MM.1S (cell line): Measurements from ENCODE around the gene DNAJC18.

ENCODE experiments used
- DNase-seq: peaks from one replicate; pipeline ENCODE4 v3.0.0-alpha.2; 2015
- H2AFZ ChIP-seq: fragments of 300-600 bp; sonication (generic); 2 replicates; pipeline ENCODE4 v1.6.0; 2016; ENCODE audit warnings: antibody characterized with exemption, low read length
- H3F3A ChIP-seq: fragments of 300-600 bp; sonication (generic); 2 replicates; pipeline ENCODE4 v1.6.1; 2016; ENCODE audit warnings: mild to moderate bottlenecking, antibody characterized with exemption, low read length, moderate library complexity, mixed read lengths; ENCODE audit not compliant: insufficient read depth
- H3K27ac ChIP-seq: fragments of 300-600 bp; sonication (generic); 2 replicates; pipeline ENCODE4 v1.5.1; 2016; ENCODE audit warnings: mild to moderate bottlenecking, low read length
- H3K27me3 ChIP-seq: fragments of 300-600 bp; sonication (generic); replicated peaks from 2 replicates; pipeline ENCODE4 v1.6.0; 2016; ENCODE audit warnings: low read length; ENCODE audit not compliant: insufficient read depth
- H3K36me3 ChIP-seq: fragments of 300-600 bp; sonication (generic); replicated peaks from 2 replicates; pipeline ENCODE4 v1.6.1; 2016; ENCODE audit warnings: mild to moderate bottlenecking, low read length, mixed read lengths; ENCODE audit not compliant: insufficient read depth
- H3K4me1 ChIP-seq: fragments of 300-600 bp; sonication (generic); 2 replicates; pipeline ENCODE4 v1.6.1; 2016; ENCODE audit warnings: low read length, mixed read lengths
- H3K4me2 ChIP-seq: fragments of 300-600 bp; sonication (generic); 2 replicates; pipeline ENCODE4 v1.6.0; 2016; ENCODE audit warnings: low read depth, low read length
- H3K4me3 ChIP-seq: fragments of 300-600 bp; sonication (generic); 2 replicates; pipeline ENCODE4 v1.5.1; 2016; ENCODE audit warnings: low read length, mixed read lengths
- H3K79me2 ChIP-seq: fragments of 300-600 bp; sonication (generic); 2 replicates; pipeline ENCODE4 v1.6.1; 2016; ENCODE audit warnings: mixed run types, low read length, mixed read lengths
- H3K9ac ChIP-seq: fragments of 300-600 bp; sonication (generic); 2 replicates; pipeline ENCODE4 v1.6.1; 2016; ENCODE audit warnings: low read length, mixed read lengths
- H3K9me2 ChIP-seq: fragments of 300-600 bp; sonication (generic); replicated peaks from 2 replicates; pipeline ENCODE4 v1.6.1; 2016; ENCODE audit warnings: mild to moderate bottlenecking, low read length, mixed read lengths; ENCODE audit not compliant: insufficient read depth
- H3K9me3 ChIP-seq: fragments of 300-600 bp; sonication (generic); replicated peaks from 2 replicates; pipeline ENCODE4 v1.6.1; 2016; ENCODE audit warnings: mild to moderate bottlenecking, low read length, mixed read lengths; ENCODE audit not compliant: insufficient read depth
- H4K20me1 ChIP-seq: fragments of 300-600 bp; sonication (generic); 2 replicates; pipeline ENCODE4 v1.6.1; 2016; ENCODE audit warnings: mild to moderate bottlenecking, low read length, moderate library complexity, mixed read lengths; ENCODE audit not compliant: insufficient read depth
- CTCF ChIP-seq: fragments of 300-600 bp; sonication (generic); IDR thresholded peaks from 2 replicates; pipeline ENCODE4 v1.5.1; 2016; ENCODE audit warnings: antibody characterized with exemption, low read length, mixed read lengths
- EZH2 ChIP-seq: fragments of 300-600 bp; sonication (generic); optimal IDR thresholded peaks from 2 replicates; pipeline ENCODE3; 2017; ENCODE audit warnings: low read depth, mild to moderate bottlenecking, antibody characterized with exemption, low read length, mixed read lengths
- EZH2phosphoT487 ChIP-seq: fragments of 300-600 bp; sonication (generic); IDR thresholded peaks from 2 replicates; pipeline ENCODE4 v1.6.1; 2018; ENCODE audit warnings: antibody characterized with exemption, low read length

DNAJC18 gene

DNA sequence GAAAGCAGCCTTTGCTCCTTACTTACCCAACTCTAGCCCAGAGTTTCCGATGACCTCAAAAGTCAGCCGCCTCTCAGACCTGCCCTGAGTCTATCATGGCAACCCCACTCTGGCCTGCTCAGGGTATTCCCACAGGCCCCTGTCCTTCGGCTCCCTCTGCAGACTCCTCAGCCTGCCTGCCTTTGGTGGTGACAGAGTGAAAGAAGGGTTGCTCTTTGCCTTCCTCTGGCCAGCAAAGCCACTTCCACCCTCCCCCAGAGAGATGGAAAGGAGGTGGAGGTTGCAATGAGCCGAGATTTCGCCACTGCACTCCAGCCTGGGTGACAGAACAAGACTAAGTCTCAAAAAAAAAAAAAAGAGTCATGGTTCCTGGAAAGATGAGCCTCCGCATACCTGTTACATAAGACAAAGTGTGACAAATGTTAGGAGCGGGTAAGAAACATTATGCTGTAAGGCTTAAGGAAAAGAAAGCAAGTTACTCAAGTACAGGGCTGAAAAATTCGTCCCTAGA is 29.2 kb upstream of the DNAJC18 start:
- no peak overlapping the region for H3K4me3 ChIP-seq
- no peaks in the 10 kb centered on the region for H3K79me2 ChIP-seq
- H3F3A ChIP-seq: no peaks in the 10 kb centered on the region
- H3K4me1 ChIP-seq: no peaks in the 10 kb centered on the region
- H3K9me3 ChIP-seq: no peaks in the 10 kb centered on the region
- H3K27ac ChIP-seq: no peak overlapping the region
- no peaks in the 10 kb centered on the region for H3K27me3 ChIP-seq
- no peak for DNase-seq
- TF ChIP-seq EZH2 (no peak), CTCF (no peak), EZH2phosphoT487 (no peak)
- no peaks in the 10 kb centered on the region for H3K9me2 ChIP-seq
- H3K4me2 ChIP-seq: no peak overlapping the region
- no peak overlapping the region for H3K9ac ChIP-seq
- no peaks in the 10 kb centered on the region for H3K36me3 ChIP-seq
- no peak overlapping the region for H2AFZ ChIP-seq
- no peaks in the 10 kb centered on the region for H4K20me1 ChIP-seq

- Histone ChIP-seq H3K9me3 (no peaks in the 10 kb centered on the region), H4K20me1 (no peaks in the 10 kb centered on the region), H3K36me3 (no peaks in the 10 kb centered on the region), H3F3A (no peaks in the 10 kb centered on the region), H3K27ac (no peak within 1 kb of the TSS), H3K9ac (no peak within 1 kb of the TSS), H3K27me3 (no peaks in the 10 kb centered on the region), H3K4me3 (no peak within 1 kb of the TSS), H3K79me2 (no peaks in the 10 kb centered on the region), H3K4me2 (no peak within 1 kb of the TSS), H3K9me2 (no peaks in the 10 kb centered on the region), H3K4me1 (no peaks in the 10 kb centered on the region), H2AFZ (no peak within 1 kb of the TSS)
- no peak for DNase-seq
- no peak for TF ChIP-seq EZH2phosphoT487
- no peak for TF ChIP-seq EZH2
- TF ChIP-seq CTCF: no peak
Observed at GRCh38 chr5:139462586-139463276, 23.4 kb upstream of the DNAJC18 start, which contains the start of gene ECSCR. TSS of gene ECSCR (minus strand) at chr5:139462743. CDS start at chr5:139462670, 73 bp downstream.

- no peak overlapping the region for H3K9ac ChIP-seq
- no peaks in the 10 kb centered on the region for H4K20me1 ChIP-seq
- no peaks in the 10 kb centered on the region for H3F3A ChIP-seq
- no peaks in the 10 kb centered on the region for H3K4me1 ChIP-seq
- DNase-seq: no peak
- no peak overlapping the region for H3K4me2 ChIP-seq
- no peak overlapping the region for H2AFZ ChIP-seq
- no peaks in the 10 kb centered on the region for H3K9me3 ChIP-seq
- no peaks in the 10 kb centered on the region for H3K9me2 ChIP-seq
- no peaks in the 10 kb centered on the region for H3K36me3 ChIP-seq
- no peaks in the 10 kb centered on the region for H3K79me2 ChIP-seq
- TF ChIP-seq EZH2phosphoT487: no peak
- TF ChIP-seq EZH2: no peak
- TF ChIP-seq CTCF: no peak
- no peak overlapping the region for H3K4me3 ChIP-seq
- no peak overlapping the region for H3K27ac ChIP-seq
- no peaks in the 10 kb centered on the region for H3K27me3 ChIP-seq
Observed at GRCh38 chr5:139461698-139462097, 22.4 kb upstream of the DNAJC18 start.
